Stimulated activated CD8-positive, alpha-beta memory T cell treated with anti-CD3 and anti-CD28 coated beads, Interleukin-4, amount 100 ng/mL, for 48 hours (primary cell): ENCODE measurements around the gene GGA1.

Experiments used
- DNase-seq: peaks from one replicate; pipeline ENCODE4 v3.0.0-alpha.2; 2020

Gene GGA1, protein sequence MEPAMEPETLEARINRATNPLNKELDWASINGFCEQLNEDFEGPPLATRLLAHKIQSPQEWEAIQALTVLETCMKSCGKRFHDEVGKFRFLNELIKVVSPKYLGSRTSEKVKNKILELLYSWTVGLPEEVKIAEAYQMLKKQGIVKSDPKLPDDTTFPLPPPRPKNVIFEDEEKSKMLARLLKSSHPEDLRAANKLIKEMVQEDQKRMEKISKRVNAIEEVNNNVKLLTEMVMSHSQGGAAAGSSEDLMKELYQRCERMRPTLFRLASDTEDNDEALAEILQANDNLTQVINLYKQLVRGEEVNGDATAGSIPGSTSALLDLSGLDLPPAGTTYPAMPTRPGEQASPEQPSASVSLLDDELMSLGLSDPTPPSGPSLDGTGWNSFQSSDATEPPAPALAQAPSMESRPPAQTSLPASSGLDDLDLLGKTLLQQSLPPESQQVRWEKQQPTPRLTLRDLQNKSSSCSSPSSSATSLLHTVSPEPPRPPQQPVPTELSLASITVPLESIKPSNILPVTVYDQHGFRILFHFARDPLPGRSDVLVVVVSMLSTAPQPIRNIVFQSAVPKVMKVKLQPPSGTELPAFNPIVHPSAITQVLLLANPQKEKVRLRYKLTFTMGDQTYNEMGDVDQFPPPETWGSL

DNA sequence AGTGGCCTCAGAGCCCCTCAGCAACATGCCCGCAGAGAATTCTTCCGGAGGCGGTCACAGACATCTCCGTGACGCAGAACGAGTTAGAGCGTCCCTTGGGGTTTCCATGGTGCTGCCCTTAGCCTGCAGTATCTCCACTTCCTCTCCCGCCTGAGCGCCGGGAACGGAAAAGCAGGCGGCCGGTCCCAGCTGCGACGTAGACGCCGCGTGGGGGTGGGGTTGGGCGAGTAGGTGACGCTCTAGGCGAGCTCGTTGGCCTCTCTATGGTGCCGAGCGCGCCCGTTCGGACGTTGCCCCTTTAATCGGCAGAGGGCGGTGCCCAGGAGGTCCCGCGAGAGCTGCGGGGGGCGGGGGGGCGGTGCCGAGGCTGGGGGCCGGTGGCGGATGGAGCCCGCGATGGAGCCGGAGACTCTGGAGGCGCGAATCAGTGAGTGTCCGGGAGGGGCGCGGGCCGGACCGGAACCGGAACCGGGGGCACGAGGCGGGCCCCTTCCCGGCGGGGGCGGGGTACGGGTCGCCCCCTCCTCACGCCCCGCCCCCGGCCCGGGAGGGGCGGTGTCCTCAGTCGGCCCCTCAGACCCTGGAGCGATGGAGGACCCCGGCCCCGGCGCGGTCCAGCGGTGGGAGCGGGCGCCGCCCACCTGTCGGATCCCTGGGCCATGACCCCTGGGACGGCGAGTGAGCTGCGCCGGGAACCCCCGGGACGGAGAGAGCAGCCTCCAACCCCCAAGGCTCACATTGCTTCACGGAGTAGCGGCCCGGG lies at the start of gene GGA1:
TSS of gene GGA1 (plus strand) at position 358 of the 763 bp plus-strand sequence. CDS start at position 385, 27 bp downstream.
- DNase-seq, result peak; percentile 96

DNA sequence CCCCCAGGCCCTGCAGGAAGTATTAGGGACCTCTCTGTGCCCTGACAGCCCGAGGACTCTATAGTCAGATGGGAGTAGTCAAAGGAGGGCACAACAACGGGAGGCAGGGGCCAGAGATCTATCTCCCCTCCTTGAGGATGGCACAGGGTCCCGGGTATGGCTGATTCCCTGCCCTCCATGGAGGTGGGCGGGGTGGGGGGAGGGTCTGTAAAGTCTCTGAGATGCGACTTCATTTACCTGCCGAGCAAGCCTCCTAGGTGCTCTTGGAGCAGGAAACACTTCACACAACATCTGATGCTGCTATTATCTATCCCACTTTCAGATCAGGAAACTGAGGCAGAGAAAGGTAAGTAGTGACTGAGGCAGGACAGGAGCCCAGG lies 49.1 kb upstream of the GGA1 start:
- DNase-seq, result no peak

DNA sequence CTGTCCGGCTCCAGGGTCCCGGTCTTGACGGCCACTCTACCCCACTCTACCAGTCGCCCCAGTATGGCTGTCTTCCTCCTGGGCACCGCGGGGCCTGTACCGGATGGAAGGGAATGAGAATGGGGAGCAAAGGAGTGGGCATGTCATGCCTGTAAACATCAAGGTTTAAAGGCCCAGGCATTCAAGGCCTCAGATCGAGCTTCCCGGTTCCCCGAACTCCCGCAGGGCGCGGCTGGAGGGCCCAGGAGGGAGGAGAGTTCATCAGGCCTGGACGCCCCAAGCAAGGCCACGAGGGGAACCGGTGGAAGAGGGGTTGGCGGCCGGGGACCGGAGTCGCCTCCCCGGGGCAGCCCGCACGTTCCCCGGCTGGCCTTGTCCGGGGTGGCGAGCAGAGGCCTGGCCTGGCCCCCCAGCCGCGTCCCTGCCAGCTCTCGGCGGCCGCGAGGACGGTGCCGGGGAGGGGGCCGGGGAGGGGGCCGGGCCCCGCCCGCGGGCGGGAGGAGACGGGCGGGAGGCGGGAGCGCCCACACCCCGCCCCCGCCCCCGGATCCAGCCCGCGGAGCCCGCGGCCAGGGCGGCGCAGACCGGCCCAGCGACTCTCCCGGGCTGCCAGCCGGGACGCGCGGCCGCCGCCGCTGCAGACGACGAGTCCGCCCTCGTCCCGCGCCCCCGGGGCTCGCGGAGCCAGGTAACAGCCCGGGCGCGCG lies 48.6 kb upstream of the GGA1 start, which contains the start of gene CDC42EP1:
TSS of gene CDC42EP1 (plus strand) at position 580 of the 707 bp plus-strand sequence. CDS start 5,870 bp downstream, outside the sequence.
- no peak for DNase-seq

DNA sequence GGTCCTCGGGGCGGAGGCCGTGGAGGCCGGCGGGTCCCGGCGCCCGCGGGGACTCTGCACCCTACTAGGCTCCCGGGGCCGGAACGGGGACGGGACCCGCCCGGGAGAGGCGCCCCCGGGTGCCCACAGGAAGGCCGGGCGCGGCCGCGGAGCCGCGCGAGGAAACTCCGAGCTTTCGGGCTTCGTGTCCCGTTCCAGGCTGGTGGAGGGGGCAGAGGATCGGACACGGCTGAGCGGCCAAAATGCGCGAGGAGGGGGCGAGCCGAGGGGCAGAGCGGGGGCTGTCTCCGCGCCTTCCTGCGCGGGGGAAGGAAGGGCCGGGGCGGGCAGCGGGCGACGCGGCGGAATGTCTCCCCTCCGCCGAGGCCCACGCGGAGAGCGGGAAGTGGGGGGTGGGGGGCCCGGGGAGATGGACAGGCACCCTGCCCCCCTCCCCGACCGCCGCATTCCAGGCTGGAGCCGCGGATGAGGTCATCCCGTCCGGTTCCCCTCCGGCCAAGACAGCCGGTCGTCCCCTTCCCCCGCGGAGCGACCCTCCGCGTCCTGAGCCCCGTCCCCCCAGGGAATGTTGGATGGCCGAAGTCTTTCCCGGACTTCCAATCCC lies 47.9 kb upstream of the GGA1 start:
- no peak for DNase-seq

DNA sequence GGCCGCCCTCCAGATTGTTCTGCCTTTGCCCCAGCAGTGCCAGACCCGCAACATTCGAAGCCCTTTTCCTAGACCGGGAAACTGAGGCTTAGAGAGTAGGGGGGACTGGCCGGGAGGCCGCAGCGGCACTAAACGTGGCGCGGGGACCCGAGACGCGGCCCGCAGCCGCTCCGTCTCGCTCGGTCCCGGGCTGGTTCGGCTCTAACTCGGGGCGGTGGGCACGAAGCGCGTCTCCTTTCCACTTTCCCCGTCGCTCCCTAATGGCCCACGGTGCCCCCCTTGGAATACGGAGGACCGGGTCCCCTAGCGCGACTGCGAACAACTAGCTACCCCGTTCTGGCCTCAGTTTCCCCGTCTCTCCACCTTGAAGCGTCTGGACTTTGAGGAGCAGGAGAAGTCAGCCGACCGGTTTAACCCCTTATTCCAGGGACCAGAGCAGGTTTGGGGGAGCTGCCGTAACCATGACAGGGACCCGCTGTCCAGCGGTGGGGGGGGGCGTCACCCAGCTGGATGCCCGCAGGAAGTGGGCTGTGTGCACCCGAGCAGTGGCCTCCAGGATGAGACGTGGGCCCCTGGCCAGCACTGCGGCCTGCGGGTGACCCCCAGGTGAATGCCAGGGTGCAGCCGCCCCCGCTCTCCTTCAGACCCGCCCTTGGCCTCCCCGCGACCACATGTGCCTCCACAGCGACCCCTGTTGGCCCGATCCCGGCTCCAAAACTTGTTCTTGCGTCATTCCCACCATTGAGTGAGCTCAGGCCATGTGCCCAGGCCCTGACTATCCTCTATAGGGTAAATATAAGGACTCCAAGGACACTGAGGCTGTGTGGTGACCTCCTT lies 47.2 kb upstream of the GGA1 start:
- DNase-seq, result peak; percentile 95

DNA sequence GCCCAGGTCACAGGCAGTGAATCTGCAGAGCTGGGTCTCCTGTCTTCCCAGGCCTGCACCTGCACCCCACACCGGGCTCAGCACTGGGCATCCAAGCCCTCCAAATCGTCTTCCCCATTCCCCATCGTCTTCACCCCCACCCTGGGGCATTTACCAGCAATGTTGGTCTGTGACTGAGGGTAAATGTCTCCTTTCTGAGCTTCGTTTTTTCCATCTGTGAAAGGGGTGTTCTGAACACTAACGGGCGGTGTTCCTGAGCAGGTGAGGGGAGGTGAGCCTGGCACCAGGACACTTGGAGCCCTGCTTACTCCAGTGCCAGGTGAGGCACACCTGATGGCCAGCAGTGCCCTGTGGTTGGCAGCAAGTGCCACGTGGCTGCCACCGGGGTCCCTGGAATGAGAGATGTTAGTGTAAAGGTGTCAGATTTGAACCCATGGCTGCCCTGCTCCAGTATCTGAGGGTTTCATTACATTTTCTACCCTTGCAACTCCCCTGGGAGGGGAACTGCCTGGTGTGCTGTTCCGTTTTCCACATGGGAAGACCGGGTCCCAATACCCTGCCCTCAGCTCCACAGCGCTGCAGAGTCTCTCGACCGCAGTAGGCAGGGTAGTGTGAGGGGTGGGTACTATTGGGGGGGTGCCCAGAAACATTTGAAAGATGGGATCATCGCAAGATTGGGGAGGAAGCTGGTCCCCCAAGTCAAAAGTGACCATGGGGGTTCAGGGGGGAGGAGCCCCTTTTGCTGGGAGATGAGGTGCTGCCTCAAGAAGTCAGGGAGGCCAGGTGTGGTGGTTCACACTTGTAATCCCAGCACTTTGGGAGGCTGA lies 46.4 kb upstream of the GGA1 start:
- DNase-seq, result no peak

DNA sequence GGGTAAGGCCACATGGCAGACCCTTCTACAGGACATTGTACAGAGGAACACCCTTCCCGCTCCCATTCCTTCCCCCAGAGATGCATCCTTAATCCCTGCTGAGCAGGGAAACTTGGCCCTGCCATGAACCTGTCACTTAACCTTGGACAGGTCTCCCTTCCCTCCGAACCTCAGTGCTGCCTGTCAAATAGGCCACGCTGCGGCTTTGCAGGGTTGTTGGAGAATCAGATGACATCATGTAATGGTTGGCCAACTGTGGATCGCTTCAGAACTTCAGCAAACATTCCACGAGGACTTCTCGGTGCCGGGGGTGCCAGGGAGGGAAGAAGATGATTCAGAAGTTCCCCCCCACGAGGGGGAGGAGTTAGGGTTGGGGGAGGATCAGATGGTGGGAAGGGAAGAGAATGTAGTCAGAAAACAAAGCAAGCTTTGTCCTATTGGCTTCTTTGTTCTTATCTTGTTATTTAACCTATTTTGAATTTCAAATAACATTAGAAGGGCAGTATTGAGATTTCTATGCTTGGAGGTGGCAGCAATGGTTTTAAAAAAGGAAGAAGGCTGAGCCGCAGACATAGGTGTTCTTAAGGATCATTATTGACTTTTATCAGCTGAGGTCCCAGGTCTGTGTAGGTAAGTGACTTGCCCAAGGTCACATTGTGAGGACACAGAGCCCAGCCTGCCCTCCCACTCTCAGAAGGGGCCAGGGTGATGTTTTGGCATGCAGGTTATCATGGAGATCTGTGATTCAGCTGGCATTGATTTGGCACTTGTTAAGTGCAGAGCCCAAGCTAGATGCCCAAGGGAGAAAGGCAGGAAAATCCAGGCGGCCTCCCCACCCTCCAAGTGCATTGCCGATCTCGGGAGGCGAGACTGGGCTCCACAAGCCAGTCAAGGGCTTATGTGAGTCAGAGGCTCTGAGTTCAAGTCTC lies 45.2 kb upstream of the GGA1 start:
- DNase-seq, result no peak

DNA sequence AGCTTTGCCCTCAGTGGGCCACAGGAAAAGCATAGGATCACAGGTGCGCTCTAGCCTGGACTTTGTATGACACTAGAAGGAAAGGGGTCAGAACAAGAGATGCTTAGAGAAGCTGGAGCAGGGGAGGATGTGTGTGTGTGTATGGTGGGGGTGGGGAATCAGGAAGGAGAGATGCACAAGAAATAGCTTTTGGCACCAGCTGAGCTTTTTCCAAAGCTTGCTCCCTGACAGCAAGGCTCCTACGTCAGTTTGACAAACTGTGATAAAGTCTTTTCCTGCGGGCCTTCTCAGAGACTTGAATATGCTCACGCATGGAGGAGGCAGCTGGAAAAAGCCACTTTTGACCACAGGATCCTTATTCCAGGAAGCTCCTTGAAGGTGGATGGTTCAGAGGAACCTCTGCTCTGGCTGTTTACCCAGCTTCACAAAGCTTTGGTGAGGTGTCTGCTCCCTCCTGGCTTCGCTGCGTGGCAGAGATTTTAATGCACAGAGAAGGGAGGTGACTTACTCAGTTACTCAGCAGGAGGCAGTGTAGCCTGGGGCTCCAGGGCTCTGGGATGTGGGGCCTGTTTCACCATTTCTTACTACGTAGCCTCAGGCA lies 44.4 kb upstream of the GGA1 start:
- no peak for DNase-seq

DNA sequence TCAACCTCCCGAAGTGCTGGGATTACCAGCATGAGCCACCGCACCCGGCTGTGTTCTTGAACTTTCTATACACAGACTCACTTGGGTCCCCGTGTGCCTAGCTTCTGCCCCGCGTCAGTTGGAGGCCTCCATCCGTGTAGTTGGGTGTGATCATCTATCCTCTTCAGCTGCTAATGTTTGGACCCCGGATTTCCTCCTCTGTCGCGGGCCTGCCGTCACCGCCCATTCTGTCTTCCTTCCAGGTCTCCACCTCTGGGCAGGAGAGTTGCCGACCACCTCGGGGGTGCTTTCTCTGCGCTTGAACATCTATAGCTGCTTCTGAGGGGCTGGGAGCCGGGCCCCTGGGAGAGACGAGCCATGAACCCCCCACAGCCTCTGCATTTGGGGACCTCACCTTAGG lies 42.8 kb upstream of the GGA1 start:
- DNase-seq, result no peak

DNA sequence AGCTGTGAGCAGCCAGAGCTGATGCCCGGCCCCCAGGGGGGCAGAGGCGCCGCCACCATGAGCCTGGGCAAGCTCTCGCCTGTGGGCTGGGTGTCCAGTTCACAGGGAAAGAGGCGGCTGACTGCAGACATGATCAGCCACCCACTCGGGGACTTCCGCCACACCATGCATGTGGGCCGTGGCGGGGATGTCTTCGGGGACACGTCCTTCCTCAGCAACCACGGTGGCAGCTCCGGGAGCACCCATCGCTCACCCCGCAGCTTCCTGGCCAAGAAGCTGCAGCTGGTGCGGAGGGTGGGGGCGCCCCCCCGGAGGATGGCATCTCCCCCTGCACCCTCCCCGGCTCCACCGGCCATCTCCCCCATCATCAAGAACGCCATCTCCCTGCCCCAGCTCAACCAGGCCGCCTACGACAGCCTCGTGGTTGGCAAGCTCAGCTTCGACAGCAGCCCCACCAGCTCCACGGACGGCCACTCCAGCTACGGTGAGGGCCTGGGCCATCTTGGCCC lies 42.3 kb upstream of the GGA1 start:
- DNase-seq, result peak; percentile 58

DNA sequence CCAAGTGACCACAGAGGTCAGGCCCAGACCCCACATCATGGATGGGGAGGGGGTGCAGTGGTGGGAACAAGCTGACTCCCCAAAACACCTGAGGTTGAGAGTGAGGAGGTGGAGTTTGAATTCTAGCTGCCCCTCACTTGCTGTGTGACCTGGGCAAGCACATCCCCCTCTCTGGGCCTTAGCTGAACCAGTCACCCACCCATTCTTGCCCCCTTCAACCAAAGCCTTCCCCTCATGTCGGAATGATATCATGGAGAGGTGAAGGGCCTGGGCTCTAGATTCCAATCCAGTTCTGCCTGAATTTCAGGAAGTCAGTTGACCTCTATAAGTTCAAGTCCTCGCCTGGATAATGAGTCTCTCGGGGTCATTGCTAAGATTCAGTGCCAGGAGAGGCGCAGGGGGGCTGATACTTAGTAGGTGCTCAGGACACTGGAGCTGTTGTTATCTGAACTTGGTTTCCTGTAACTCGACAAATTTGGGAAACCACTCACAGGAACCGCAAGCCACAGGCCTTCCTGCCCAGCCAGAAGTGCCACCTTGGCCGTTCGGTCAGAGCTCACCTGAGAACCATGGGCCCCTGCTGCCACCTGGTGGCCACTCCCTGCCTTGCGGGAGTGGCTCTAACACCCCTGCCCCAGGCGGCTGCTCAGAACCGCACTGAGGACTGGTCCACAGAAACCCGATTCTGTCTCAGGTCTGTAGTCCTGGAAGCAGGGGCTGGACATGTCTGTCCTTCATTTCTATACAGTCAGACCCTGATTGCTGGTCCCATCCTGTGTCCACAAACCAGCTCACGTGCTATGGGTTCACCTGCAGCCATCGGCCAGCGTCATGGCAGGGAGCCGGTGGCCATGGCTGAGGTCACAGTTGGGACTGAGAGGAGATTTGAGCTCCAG lies 41.5 kb upstream of the GGA1 start:
- DNase-seq, result peak; percentile 96

DNA sequence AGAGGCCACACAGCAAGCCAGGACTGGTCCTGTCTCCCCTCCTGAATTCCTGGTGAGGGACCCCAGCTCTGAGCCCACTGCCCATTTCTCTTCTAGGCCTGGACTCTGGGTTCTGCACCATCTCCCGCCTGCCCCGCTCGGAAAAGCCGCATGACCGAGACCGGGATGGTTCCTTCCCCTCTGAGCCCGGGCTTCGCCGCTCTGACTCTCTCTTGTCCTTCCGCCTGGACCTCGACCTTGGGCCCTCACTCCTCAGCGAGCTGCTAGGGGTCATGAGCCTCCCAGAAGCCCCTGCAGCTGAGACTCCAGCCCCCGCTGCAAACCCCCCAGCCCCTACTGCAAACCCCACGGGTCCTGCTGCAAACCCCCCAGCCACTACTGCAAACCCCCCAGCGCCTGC lies 40.6 kb upstream of the GGA1 start:
- no peak for DNase-seq

DNA sequence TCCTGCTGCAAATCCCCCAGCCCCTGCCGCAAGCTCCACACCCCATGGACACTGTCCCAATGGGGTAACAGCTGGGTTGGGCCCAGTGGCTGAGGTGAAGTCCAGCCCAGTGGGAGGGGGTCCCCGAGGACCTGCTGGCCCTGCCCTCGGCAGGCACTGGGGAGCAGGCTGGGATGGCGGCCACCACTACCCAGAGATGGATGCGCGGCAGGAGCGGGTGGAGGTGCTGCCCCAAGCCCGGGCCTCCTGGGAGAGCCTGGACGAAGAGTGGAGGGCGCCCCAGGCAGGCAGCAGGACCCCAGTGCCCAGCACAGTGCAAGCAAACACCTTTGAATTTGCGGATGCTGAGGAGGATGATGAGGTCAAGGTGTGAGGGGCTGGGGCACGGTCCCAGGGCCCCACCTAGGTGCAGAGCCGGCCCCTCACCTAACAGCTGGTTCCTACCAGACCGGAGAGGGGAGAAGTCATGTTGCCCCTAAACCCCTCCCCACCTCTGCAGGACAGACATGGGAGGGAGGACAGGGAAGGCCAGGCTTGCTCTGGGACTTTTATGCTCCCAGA lies 40.1 kb upstream of the GGA1 start:
- DNase-seq, result no peak

DNA sequence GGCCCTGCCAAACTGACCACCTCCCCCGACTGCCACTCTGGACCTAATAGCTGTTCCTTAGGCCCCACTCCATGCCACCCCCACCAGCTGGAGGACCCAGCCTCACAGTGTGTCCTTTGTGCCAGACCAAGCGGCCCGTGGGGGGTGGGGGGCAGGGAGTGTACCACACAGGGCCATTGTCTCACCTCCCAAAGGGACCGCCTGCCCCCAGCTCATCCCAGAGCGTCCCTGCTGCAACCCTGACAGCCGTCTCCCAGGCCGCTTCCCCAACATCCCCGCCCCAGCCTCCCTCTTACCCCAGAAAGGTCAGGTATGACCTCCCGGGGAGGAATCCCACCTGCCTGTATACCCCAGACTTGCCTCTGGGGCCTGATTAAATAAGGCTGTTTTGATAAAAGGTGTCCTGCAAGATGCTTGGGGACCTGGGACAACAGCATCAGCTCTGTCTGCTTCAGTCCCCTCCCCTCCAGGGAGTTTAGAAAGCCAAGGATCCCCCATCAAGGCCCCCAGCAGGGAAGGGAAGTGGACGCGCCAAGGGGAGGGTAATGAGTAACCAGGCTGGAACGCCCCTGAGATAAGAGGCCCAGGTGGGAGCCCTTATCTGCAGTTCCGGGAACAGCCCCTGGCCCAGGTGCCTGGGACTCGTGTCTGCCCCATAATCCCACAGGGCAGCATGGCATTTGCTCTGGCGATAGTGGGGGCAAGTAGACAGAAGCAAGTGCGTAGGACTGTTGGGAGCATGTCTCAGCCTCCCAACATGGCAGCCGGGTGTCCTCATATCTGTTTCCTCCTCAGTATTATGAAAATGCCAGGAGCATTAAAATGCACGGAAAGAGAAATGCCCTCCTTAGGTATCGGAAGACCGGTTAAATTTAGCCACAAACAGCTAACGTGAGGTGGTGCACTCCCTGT lies 39.4 kb upstream of the GGA1 start:
- DNase-seq, result no peak

DNA sequence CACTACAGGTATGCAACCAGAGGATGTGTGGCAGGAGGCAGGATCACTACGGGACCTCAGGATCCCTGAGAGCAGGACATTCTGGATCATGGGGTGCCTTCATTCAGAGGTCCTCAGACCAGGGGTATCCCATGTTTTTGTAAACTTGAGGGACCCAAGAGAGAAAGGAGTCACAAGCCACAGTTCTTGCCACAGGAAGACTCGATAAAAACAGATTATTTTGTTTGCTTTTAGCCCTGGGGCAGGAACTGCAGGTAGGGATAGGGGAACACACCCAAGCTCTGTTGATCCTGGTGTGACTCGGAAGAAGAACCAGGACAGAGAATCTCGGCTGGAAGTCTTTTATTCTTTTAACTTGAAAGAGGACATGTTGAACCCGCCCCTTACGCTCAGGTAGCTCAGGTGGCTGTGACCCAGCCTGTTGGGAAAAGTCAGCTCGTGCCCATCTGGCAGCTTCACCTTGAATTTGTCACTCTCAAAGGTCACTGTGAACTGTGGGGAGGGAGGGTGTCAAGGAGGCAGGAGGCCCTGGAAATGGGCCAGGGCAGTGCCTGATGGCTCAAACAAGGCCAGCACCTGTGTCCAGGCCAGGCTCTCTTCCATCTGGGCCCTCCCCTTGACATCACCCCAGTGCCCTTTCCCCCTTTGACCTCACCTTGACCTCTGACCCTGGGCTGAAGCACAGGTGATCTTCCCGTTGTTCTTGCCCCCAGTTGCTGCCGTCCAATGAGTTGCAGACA lies 38.5 kb upstream of the GGA1 start:
- no peak for DNase-seq

DNA sequence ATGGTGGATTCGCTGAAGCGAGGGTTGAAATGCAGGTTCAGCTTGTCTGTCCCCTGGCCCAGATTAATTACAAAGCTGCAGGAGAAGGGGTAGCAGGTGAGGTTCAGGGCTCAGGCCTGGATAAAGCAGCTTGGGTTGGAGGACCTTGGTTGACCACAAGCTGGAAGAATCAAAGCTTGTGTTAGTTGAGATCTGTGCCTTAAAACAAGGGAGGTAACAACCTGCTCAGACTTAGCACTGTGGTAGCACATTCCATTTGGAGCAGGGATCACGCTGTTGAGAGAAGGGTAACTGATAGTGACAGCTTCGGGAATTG lies 38.0 kb upstream of the GGA1 start:
- DNase-seq, result no peak
